OCI-LY7 (cell line): ENCODE data around the gene ARGLU1. TPM values are rescaled to one million over a fixed set of nuclear protein-coding genes. Genes with fewer than 3 reads are reported as not detected.

Source experiments
- BruUV-seq: library from RNA; stranded (reverse); fragments of 400-500 nt; replicated peaks from 2 replicates; lab custom pipeline; 2021; lab: Mats Ljungman, UMichigan
- CTCF ChIA-PET: fragments of 300-600 bp; sonication (Branson Sonifier 250); formaldehyde crosslinking; loops from one replicate; lab custom pipeline; 2022; ENCODE audit warnings: antibody characterized with exemption; ENCODE audit not compliant: unreplicated experiment; lab: Charles Lee
- POLR2A ChIA-PET: fragments of 300-600 bp; sonication (Branson Sonifier 250); formaldehyde crosslinking; loops from one replicate; lab custom pipeline; 2022; ENCODE audit warnings: antibody characterized with exemption; lab: Charles Lee
- DNase-seq: peaks from one replicate; pipeline ENCODE4 v3.0.0-alpha.2; 2015; ENCODE audit warnings: low spot score
- H2AFZ ChIP-seq: fragments of 200-600 bp; sonication (generic), shearing (Covaris generic); 2 replicates; pipeline ENCODE4 v1.6.1; 2014; ENCODE audit warnings: mild to moderate bottlenecking, antibody characterized with exemption, low read length, moderate library complexity
- H3K27ac ChIP-seq: fragments of 200-600 bp; sonication (generic); 2 replicates; pipeline ENCODE4 v1.5.1; 2014; ENCODE audit warnings: mixed run types, low read depth, mild to moderate bottlenecking, moderate library complexity, low read length, inconsistent platforms; ENCODE audit not compliant: poor library complexity, severe bottlenecking
- H3K36me3 ChIP-seq: fragments of 200-600 bp; sonication (generic); 2 replicates; pipeline ENCODE4 v1.6.1; 2014; ENCODE audit warnings: mild to moderate bottlenecking, antibody characterized with exemption, low read length, moderate library complexity, mixed read lengths; ENCODE audit not compliant: insufficient read depth
- H3K4me1 ChIP-seq: fragments of 200-600 bp; sonication (generic); 2 replicates; pipeline ENCODE4 v1.5.1; 2014; ENCODE audit warnings: mild to moderate bottlenecking, low read length; ENCODE audit not compliant: insufficient read depth, poor library complexity, severe bottlenecking
- H3K4me2 ChIP-seq: fragments of 200-600 bp; sonication (generic); 2 replicates; pipeline ENCODE4 v1.6.1; 2014; ENCODE audit warnings: mild to moderate bottlenecking, low read length
- H3K4me3 ChIP-seq: fragments of 200-600 bp; sonication (generic); 2 replicates; pipeline ENCODE4 v1.5.1; 2014; ENCODE audit warnings: mild to moderate bottlenecking, low read depth, low read length; ENCODE audit not compliant: poor library complexity, severe bottlenecking
- H3K79me2 ChIP-seq: fragments of 200-600 bp; sonication (generic); 2 replicates; pipeline ENCODE4 v1.6.1; 2016; ENCODE audit warnings: low read depth, mild to moderate bottlenecking, low read length, moderate library complexity, mixed read lengths; ENCODE audit not compliant: insufficient read depth
- H3K9me2 ChIP-seq: fragments of 200-600 bp; sonication (generic); 2 replicates; pipeline ENCODE4 v1.6.1; 2016; ENCODE audit warnings: mild to moderate bottlenecking, low read length, mixed read lengths; ENCODE audit not compliant: insufficient read depth
- H3K9me3 ChIP-seq: fragments of 200-600 bp; sonication (generic); 2 replicates; pipeline ENCODE4 v1.6.1; 2014; ENCODE audit warnings: mild to moderate bottlenecking, mixed run types, low read length, mixed read lengths
- H4K20me1 ChIP-seq: fragments of 200-600 bp; sonication (generic); 2 replicates; pipeline ENCODE4 v1.6.1; 2014; ENCODE audit warnings: mild to moderate bottlenecking, antibody characterized with exemption, low read length, moderate library complexity, mixed read lengths; ENCODE audit not compliant: insufficient read depth
- CTCF ChIP-seq: fragments of 200-600 bp; sonication (generic); conservative IDR thresholded peaks from 2 replicates; pipeline ENCODE4 v1.5.1; 2014; ENCODE audit warnings: mild to moderate bottlenecking, antibody characterized with exemption, low read length, moderate library complexity, mixed read lengths
- EZH2phosphoT487 ChIP-seq: fragments of 200-600 bp; sonication (generic); IDR thresholded peaks from 2 replicates; pipeline ENCODE4 v1.6.1; 2018; ENCODE audit warnings: low read depth, borderline replicate concordance, mild to moderate bottlenecking, mixed run types, antibody characterized with exemption, low read length, moderate library complexity, mixed read lengths
- intact Hi-C: fragments of 100-400 bp; cut with micrococcal nuclease; formaldehyde crosslinking; loops from one replicate; pipeline ENCODE4 v1.10.0; 2022; ENCODE audit not compliant: unreplicated experiment
- total RNA-seq, 2 experiments: library from RNA; depleted of rRNA in 1 of 2; stranded (reverse); fragments of >200 nt in 1 of 2; shearing (Covaris generic) in 1 of 2; gene quantifications; 2 replicates each; pipeline ENCODE4 v1.2.3, GENCODE V29; 2014 to 2022

Gene ARGLU1
- total RNA-seq, 2 experiments from 2014 or later, result 71.6 to 71.9 TPM

- no peaks in the 10 kb centered on the region for H3K9me3 ChIP-seq
- H4K20me1 ChIP-seq, result no peaks in the 10 kb centered on the region
- H3K79me2 ChIP-seq, result no peaks in the 10 kb centered on the region
- no peaks in the 10 kb centered on the region for H3K9me2 ChIP-seq
- CTCF ChIA-PET, result no interaction called here
- no TSS peak for BruUV-seq
- H3K36me3 ChIP-seq, result no peaks in the 10 kb centered on the region
- H3K27ac ChIP-seq, result no peak overlapping the region
- H3K4me3 ChIP-seq, result no peak overlapping the region
- intact Hi-C loops, result no loop called here
- no peak overlapping the region for H3K4me2 ChIP-seq
- POLR2A ChIA-PET, result no interaction called here
- no peak for DNase-seq
- no peak overlapping the region for H2AFZ ChIP-seq
- H3K4me1 ChIP-seq, result no peaks in the 10 kb centered on the region
- TF ChIP-seq CTCF (no peak), EZH2phosphoT487 (no peak)
Observed at GRCh38 chr13:106593132-106593531, 25.2 kb upstream of the ARGLU1 start.

GRCh38 chr13:106591299-106591698, 23.4 kb upstream of the ARGLU1 start:
- Histone ChIP-seq H3K27ac (no peak overlapping the region), H3K36me3 (no peaks in the 10 kb centered on the region), H3K9me2 (no peaks in the 10 kb centered on the region), H3K4me3 (no peak overlapping the region), H3K4me1 (no peaks in the 10 kb centered on the region), H4K20me1 (no peaks in the 10 kb centered on the region), H2AFZ (no peak overlapping the region), H3K79me2 (no peaks in the 10 kb centered on the region), H3K4me2 (no peak overlapping the region), H3K9me3 (no peaks in the 10 kb centered on the region)
- no peak for TF ChIP-seq CTCF
- TF ChIP-seq EZH2phosphoT487, result no peak
- intact Hi-C loops, result no loop called here
- BruUV-seq, result no TSS peak
- POLR2A ChIA-PET, result interaction anchor here (0.7 kb wide), 1 partner anchor 369 kb away, joined by 3 read pairs; no protein-coding TSS in a partner anchor
- no peak for DNase-seq
- CTCF ChIA-PET, result no interaction called here

DNA sequence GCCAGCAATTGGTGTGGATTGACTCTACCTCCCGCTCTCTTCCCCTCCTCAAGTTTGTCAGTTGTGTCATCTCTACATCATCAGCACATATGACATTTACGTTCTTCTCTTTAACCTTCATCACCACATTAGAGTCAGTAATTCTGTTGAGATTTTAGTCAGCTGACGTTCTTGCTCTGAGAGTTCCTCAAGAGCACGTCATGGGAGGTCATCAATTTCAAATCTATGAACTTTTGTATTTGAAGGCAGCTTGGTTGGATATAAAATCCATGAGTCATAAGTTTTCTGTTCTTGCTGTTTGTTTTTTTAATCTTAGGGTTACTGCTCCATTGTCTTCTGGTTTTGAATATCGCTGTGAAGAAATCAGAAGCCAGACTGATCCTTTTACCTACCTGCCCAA, 21.8 kb upstream of the ARGLU1 start:
- intact Hi-C loops, result no loop called here
- ChIA-PET POLR2A (no interaction called here), CTCF (no interaction called here)
- Histone ChIP-seq H3K27ac (no peak overlapping the region), H3K79me2 (no peaks in the 10 kb centered on the region), H4K20me1 (no peaks in the 10 kb centered on the region), H3K9me3 (no peaks in the 10 kb centered on the region), H3K4me3 (no peak overlapping the region), H3K4me1 (no peaks in the 10 kb centered on the region), H2AFZ (no peak overlapping the region), H3K4me2 (no peak overlapping the region), H3K36me3 (no peaks in the 10 kb centered on the region), H3K9me2 (no peaks in the 10 kb centered on the region)
- no peak for DNase-seq
- TF ChIP-seq EZH2phosphoT487, result no peak
- TF ChIP-seq CTCF, result no peak
- no TSS peak for BruUV-seq
